ENCODE data around the gene HES4.
A peak's percentile ranks its signal among the peaks of the same experiment; 100 is the strongest.
"Not testable (repeated sequence)": the region's sequence is repeated elsewhere in the genome, so short reads cannot be mapped to it uniquely, and the experiment has no call there.

The HES4 gene

DNA sequence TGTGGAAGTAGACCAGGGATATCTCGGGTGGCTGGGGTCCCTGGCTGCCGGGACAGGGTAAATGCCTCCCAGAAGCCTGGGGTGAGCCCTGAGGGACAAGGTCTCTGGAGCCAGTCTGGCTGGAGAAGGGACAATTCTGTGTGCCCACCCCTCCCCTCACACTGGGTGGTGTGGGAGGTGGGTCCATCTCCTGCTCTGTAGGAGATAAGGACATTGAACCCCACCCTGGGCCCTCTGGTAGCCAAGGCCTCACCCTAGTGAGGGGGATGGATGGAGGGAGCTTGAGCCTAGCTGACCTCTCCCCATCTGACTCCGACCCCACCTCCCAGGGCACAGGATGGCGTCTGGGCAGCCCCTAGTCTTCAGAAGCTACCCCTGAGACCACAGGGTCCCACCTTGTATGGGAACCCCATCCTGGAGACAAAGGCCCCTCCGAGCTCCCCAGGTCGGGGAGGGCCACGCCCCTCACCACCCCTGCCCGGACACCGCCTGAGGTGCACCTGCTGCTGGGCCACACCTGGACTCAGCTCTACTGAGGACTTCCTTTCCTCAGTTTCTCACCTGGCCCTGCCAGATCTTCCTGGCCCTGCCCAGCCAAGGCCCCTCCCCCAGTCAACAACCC, 24.4 kb upstream of the HES4 start:
- Histone ChIP-seq H3K27ac (ENCODE audit: low read depth in 2 of 2, low read length in 2 of 2) (no peak overlapping the region), H3K4me3 (ENCODE audit: low read length in 2 of 2) (no peak overlapping the region), H3K9me3 (ENCODE audit: control insufficient read depth in 2 of 2, low read length in 2 of 2) (no peaks in the 10 kb centered on the region), H3K4me1 (ENCODE audit: control insufficient read depth in 2 of 2, insufficient read depth in 2 of 2, low read length in 2 of 2) (peaks cover 3 to 8% of the 10 kb centered on the region in 2 donors), H3K9ac (ENCODE audit: low read depth in 1 of 2, low read length in 2 of 2) (no peak overlapping the region), H3K27me3 (ENCODE audit: control insufficient read depth in 2 of 2, insufficient read depth in 2 of 2, low read length in 2 of 2) (no peaks in the 10 kb centered on the region), H3K36me3 (ENCODE audit: control insufficient read depth in 2 of 2, insufficient read depth in 2 of 2, low read length in 2 of 2) (no peaks in the 10 kb centered on the region)

DNA sequence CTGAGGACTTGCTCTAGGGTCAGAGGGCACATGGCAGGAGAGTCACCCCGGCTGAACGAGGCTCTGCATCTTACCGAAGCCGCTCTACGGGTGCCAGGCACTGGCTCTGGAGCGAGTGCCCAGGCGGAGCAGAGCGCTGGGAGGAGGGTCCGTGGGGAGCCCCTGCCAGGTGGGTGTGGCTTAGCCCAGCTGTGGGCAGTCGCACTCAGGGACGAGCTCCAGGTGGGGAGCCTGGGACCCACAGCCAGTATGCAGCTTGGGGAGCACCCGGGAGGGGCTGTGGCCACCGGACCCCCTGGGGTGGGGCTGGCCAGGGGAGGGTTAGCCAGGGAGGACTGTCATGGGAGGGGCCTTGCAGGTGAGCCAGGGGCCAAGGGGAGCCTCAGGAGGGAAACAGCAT, 23.8 kb upstream of the HES4 start:
- H3K27ac ChIP-seq (ENCODE audit: low read depth in 2 of 2, low read length in 2 of 2): no peak overlapping the region
- H3K4me1 ChIP-seq (ENCODE audit: control insufficient read depth in 2 of 2, insufficient read depth in 2 of 2, low read length in 2 of 2): peaks cover 3 to 8% of the 10 kb centered on the region in 2 donors
- H3K27me3 ChIP-seq (ENCODE audit: control insufficient read depth in 2 of 2, insufficient read depth in 2 of 2, low read length in 2 of 2): no peaks in the 10 kb centered on the region
- H3K9ac ChIP-seq (ENCODE audit: low read depth in 1 of 2, low read length in 2 of 2): no peak overlapping the region
- H3K9me3 ChIP-seq (ENCODE audit: control insufficient read depth in 2 of 2, low read length in 2 of 2): no peaks in the 10 kb centered on the region
- no peak overlapping the region for H3K4me3 ChIP-seq (ENCODE audit: low read length in 2 of 2)
- H3K36me3 ChIP-seq (ENCODE audit: control insufficient read depth in 2 of 2, insufficient read depth in 2 of 2, low read length in 2 of 2): no peaks in the 10 kb centered on the region

DNA sequence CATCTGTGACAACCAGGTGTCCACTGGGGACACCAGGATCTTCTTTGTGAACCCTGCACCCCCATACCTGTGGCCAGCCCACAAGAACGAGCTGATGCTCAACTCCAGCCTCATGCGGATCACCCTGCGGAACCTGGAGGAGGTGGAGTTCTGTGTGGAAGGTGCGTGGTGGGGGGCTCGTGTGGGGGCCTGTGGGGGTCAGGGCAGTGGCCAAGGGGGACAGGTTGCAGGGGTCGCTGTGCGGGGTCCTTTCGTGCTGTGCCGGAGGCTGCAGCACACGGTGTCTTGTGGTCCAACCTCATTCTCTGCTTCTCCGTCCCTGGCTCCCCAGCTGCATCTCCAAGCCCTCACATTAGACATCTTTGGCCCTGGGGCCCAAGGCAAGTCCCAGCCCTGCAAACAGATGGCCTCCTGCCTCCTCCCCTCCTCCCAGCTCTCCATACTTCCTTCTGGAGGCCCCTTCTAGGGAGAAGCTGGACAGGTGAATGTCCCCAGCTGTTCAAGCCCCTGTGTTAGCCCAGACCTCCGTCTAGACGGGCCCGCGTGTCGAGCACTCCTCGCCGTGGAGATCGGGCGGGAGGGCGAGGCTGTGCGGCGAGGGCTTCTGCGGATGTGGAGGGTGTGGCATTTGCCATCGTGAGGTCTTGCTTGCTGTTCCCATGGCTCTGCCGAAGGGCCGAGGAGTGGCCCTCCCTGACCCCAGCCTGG, 22.6 kb upstream of the HES4 start:
- Histone ChIP-seq H3K9ac (ENCODE audit: low read depth in 1 of 2, low read length in 2 of 2) (no peak overlapping the region), H3K4me3 (ENCODE audit: low read length in 2 of 2) (no peak overlapping the region), H3K4me1 (ENCODE audit: control insufficient read depth in 2 of 2, insufficient read depth in 2 of 2, low read length in 2 of 2) (peaks cover 3 to 8% of the 10 kb centered on the region in 2 donors), H3K27ac (ENCODE audit: low read depth in 2 of 2, low read length in 2 of 2) (no peak overlapping the region), H3K36me3 (ENCODE audit: control insufficient read depth in 2 of 2, insufficient read depth in 2 of 2, low read length in 2 of 2) (no peaks in the 10 kb centered on the region), H3K27me3 (ENCODE audit: control insufficient read depth in 2 of 2, insufficient read depth in 2 of 2, low read length in 2 of 2) (no peaks in the 10 kb centered on the region), H3K9me3 (ENCODE audit: control insufficient read depth in 2 of 2, low read length in 2 of 2) (no peaks in the 10 kb centered on the region)

DNA sequence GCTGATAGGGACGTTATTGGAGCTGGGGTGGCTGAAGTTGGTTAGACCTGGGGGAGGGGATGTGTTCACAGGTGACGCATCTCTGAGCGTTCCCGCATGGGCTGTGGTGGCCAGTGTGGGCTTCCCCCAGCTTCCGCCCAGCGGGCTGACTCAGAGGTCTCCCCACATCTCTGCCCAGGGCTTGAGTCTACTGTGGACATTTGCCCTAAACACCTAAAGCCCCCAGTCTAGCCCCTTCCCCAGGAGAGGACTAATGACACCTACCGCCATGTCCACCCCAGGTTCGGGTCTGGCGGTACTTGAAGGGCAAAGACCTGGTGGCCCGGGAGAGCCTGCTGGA, 22.0 kb upstream of the HES4 start:
- Histone ChIP-seq H3K9ac (ENCODE audit: low read depth in 1 of 2, low read length in 2 of 2) (no peak overlapping the region), H3K27ac (ENCODE audit: low read depth in 2 of 2, low read length in 2 of 2) (no peak overlapping the region), H3K4me1 (ENCODE audit: control insufficient read depth in 2 of 2, insufficient read depth in 2 of 2, low read length in 2 of 2) (peaks cover 3 to 8% of the 10 kb centered on the region in 2 donors), H3K4me3 (ENCODE audit: low read length in 2 of 2) (no peak overlapping the region), H3K9me3 (ENCODE audit: control insufficient read depth in 2 of 2, low read length in 2 of 2) (no peaks in the 10 kb centered on the region), H3K27me3 (ENCODE audit: control insufficient read depth in 2 of 2, insufficient read depth in 2 of 2, low read length in 2 of 2) (no peaks in the 10 kb centered on the region), H3K36me3 (ENCODE audit: control insufficient read depth in 2 of 2, insufficient read depth in 2 of 2, low read length in 2 of 2) (no peaks in the 10 kb centered on the region)

DNA sequence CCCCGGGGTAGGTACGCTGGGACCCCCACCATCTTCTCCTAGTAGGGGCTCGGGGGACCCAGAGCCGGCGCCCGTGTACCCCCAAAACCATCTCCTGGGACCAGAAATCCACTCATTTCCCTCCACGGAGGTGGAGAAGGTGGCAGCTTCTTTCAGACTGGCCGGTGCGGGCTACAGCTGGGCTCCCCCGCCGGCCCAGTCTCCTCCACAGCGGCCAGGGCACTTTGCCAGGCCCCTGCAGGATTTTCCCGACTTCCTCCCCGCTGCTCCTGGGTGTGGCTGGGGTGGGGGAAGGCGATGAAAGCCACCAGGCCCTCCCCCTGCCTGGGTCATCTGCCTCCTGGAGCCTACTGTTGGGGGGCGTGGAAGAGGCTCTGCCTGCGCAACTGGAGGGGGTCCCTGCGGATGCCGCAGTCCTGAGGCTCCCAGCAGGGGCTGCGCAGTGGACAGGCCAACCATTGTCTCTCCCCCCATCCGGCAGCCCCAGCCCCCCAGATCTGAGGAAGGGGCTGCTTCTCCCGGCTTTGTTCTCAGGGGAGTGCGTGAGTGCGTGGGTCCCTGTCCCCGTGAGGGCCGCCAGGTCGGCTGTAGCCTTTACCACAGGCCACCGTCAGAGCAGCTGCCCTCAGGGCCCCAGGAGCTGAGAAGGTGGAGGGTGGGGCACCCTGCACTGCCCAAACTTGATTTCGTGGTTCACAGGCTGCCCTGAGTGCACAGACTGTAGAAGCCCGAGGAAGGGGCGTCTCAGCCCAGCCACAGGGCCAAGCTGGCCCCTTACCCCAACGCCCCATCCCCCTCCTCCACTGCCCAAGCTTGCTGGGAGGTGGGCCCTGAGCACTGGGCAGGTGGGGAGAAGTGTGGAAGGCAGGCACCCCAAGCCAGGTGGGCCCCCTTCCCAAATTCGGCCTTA, 21.4 kb upstream of the HES4 start:
- H3K9me3 ChIP-seq (ENCODE audit: control insufficient read depth in 2 of 2, low read length in 2 of 2): no peaks in the 10 kb centered on the region
- H3K4me1 ChIP-seq (ENCODE audit: control insufficient read depth in 2 of 2, insufficient read depth in 2 of 2, low read length in 2 of 2): peaks cover 3 to 8% of the 10 kb centered on the region in 2 donors
- no peaks in the 10 kb centered on the region for H3K27me3 ChIP-seq (ENCODE audit: control insufficient read depth in 2 of 2, insufficient read depth in 2 of 2, low read length in 2 of 2)
- peak overlapping the region; percentile 37 to 66 for H3K4me3 ChIP-seq (ENCODE audit: low read length in 2 of 2)
- no peaks in the 10 kb centered on the region for H3K36me3 ChIP-seq (ENCODE audit: control insufficient read depth in 2 of 2, insufficient read depth in 2 of 2, low read length in 2 of 2)
- no peak overlapping the region for H3K27ac ChIP-seq (ENCODE audit: low read depth in 2 of 2, low read length in 2 of 2)
- H3K9ac ChIP-seq (ENCODE audit: low read depth in 1 of 2, low read length in 2 of 2): peak overlapping the region in 1 of 2 donors; percentile 12

DNA sequence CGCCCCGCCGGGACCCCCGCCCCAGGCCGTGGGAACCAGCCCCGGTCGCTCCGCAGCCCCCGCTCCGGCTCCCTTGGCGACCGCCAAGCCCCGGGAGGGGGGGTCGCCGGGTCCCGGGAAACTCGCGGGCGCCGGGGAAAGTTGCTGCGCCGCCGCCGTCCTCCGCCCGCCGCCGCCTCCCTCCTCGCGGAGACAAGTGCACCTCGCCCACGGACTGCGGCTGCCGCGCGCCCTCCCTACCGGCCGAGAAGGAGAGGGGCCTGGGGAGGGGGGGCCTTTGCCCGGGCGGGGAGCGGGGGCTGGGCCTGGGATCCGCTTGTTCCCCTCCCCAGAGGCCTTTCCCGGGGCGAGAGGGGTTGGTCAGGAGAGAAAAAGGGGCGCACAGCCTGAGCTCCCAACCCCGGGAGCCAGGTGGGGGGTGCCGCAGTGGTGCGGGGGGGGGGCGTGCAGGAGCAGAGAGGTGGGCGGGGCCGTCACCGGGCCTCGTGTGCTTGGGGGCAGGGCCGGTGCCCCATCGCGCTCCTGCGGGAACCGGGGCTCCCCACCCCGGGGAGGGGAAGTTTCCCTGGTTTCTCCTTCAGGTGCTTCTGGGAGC, 20.6 kb upstream of the HES4 start:
- peak overlapping the region; percentile 65 to 66 for H3K4me3 ChIP-seq (ENCODE audit: low read length in 2 of 2)
- H3K27me3 ChIP-seq (ENCODE audit: control insufficient read depth in 2 of 2, insufficient read depth in 2 of 2, low read length in 2 of 2): no peaks in the 10 kb centered on the region
- peak overlapping the region in 1 of 2 donors; percentile 61 for H3K27ac ChIP-seq (ENCODE audit: low read depth in 2 of 2, low read length in 2 of 2)
- peaks cover 3 to 8% of the 10 kb centered on the region in 2 donors for H3K4me1 ChIP-seq (ENCODE audit: control insufficient read depth in 2 of 2, insufficient read depth in 2 of 2, low read length in 2 of 2)
- H3K36me3 ChIP-seq (ENCODE audit: control insufficient read depth in 2 of 2, insufficient read depth in 2 of 2, low read length in 2 of 2): no peaks in the 10 kb centered on the region
- H3K9ac ChIP-seq (ENCODE audit: low read depth in 1 of 2, low read length in 2 of 2): peak overlapping the region in 1 of 2 donors; percentile 60
- H3K9me3 ChIP-seq (ENCODE audit: control insufficient read depth in 2 of 2, low read length in 2 of 2): no peaks in the 10 kb centered on the region

DNA sequence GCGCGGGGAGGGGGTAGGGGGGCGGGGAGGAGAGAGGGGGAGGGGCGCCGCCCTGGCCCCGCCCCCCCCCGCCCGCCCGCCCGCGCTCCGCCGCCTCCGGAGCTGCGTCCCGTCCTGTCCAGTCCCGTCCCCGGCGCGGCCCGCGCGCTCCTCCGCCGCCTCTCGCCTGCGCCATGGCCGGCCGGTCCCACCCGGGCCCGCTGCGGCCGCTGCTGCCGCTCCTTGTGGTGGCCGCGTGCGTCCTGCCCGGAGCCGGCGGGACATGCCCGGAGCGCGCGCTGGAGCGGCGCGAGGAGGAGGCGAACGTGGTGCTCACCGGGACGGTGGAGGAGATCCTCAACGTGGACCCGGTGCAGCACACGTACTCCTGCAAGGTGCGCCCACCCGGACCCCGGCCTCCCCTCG, 20.1 kb upstream of the HES4 start, which contains the start of gene AGRN:
Gene AGRN, plus strand, starts transcription at position 121 of the 405 bp plus-strand sequence. Its CDS starts 53 bp downstream, at position 174.
- peak within 1 kb of the TSS; percentile 65 to 66 for H3K4me3 ChIP-seq (ENCODE audit: low read length in 2 of 2)
- H3K9ac ChIP-seq (ENCODE audit: low read depth in 1 of 2, low read length in 2 of 2): peak within 1 kb of the TSS in 1 of 2 donors; percentile 60

DNA sequence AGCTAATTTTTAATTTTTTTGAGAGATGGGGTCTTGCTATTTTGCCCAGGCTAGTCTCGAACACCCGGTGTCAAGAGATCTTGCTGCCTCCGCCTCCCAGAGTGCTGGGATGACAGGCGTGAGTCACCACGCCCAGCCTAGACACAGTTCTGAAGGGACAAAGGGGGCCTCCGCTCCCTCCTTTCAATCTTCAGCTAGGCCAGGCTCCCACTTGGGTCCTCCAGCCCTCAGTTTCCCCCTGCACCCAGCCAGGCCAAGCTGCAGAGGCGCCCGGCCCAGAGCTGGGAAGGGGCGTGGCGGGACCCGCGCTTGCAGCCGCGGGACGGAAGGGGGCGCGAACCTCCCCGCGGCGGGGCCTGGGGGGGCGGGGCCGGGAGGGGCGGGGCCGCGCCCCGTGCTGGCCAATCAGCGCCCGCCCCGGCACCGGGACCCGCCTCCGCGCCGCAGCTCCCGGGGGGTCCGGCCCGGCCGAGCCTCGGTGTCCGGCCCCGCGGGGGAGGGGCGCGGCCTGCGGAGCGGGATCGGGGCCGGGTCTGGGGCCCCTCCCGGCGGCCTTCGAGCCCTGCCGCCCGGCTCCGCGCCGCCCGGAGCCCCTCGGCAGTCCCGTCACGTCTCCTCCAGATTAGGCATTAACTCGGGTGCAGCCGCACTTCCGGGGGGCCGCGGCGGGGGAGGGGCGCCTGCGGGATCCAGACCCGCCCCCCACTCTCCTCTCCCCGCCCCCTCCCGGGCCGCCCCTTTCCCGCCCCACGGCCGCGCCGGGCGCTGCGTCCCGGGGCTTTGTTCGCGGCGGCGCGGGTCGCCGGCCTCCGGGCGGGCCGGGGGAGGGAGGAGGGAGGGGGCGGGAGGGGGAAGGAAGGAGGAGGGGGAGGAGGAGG, 19.5 kb upstream of the HES4 start:
- peak overlapping the region; percentile 48 to 57 for H3K4me3 ChIP-seq (ENCODE audit: low read length in 2 of 2)
- no peak overlapping the region for H3K9ac ChIP-seq (ENCODE audit: low read depth in 1 of 2, low read length in 2 of 2)
- no peaks in the 10 kb centered on the region for H3K9me3 ChIP-seq (ENCODE audit: control insufficient read depth in 2 of 2, low read length in 2 of 2)
- no peaks in the 10 kb centered on the region for H3K27me3 ChIP-seq (ENCODE audit: control insufficient read depth in 2 of 2, insufficient read depth in 2 of 2, low read length in 2 of 2)
- no peaks in the 10 kb centered on the region for H3K36me3 ChIP-seq (ENCODE audit: control insufficient read depth in 2 of 2, insufficient read depth in 2 of 2, low read length in 2 of 2)
- peaks cover 3 to 8% of the 10 kb centered on the region in 2 donors for H3K4me1 ChIP-seq (ENCODE audit: control insufficient read depth in 2 of 2, insufficient read depth in 2 of 2, low read length in 2 of 2)
- peak overlapping the region; percentile 67 for H3K27ac ChIP-seq (ENCODE audit: low read depth in 2 of 2, low read length in 2 of 2)

More for the DNA sequence above, 20.1 kb upstream of the HES4 start, which contains the start of gene AGRN:
- no peaks in the 10 kb centered on the region for H3K27me3 ChIP-seq (ENCODE audit: control insufficient read depth in 2 of 2, insufficient read depth in 2 of 2, low read length in 2 of 2)
- no peaks in the 10 kb centered on the region for H3K36me3 ChIP-seq (ENCODE audit: control insufficient read depth in 2 of 2, insufficient read depth in 2 of 2, low read length in 2 of 2)
- H3K9me3 ChIP-seq (ENCODE audit: control insufficient read depth in 2 of 2, low read length in 2 of 2): no peaks in the 10 kb centered on the region
- peak within 1 kb of the TSS; percentile 67 for H3K27ac ChIP-seq (ENCODE audit: low read depth in 2 of 2, low read length in 2 of 2)
- peaks cover 3 to 8% of the 10 kb centered on the region in 2 donors for H3K4me1 ChIP-seq (ENCODE audit: control insufficient read depth in 2 of 2, insufficient read depth in 2 of 2, low read length in 2 of 2)

DNA sequence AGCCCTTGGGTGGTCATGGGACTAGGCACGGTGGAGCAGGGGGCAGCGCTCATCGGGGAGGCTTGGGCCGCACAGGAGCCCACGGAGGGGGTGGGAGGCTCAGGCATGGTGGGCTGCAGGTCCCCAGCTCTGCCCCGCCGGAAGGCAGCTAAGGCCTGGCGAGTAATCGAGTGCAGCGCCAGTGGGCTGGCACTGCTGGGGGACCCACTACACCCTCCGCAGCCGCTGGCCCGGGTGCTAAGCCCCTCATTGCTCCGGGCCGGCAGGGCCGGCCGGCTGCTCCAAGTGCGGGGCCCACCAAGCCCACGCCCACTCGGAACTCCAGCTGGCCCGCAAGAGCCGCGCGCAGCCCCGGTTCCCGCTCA, 18.4 kb upstream of the HES4 start:
- H3K4me1 ChIP-seq (ENCODE audit: control insufficient read depth in 2 of 2, insufficient read depth in 2 of 2, low read length in 2 of 2): peaks cover 14 to 16% of the 10 kb centered on the region in 2 donors
- not testable (repeated sequence) for H3K27ac ChIP-seq (ENCODE audit: low read depth in 2 of 2, low read length in 2 of 2); H3K36me3 ChIP-seq (ENCODE audit: control insufficient read depth in 2 of 2, insufficient read depth in 2 of 2, low read length in 2 of 2); H3K4me3 ChIP-seq (ENCODE audit: low read length in 2 of 2); H3K9me3 ChIP-seq (ENCODE audit: control insufficient read depth in 2 of 2, low read length in 2 of 2); H3K27me3 ChIP-seq (ENCODE audit: control insufficient read depth in 2 of 2, insufficient read depth in 2 of 2, low read length in 2 of 2); H3K9ac ChIP-seq (ENCODE audit: low read depth in 1 of 2, low read length in 2 of 2)
